IMR-90 (cell line): Measurements from ENCODE around the gene ZNF512B. TPM values are rescaled to one million over a fixed set of nuclear protein-coding genes. Genes with fewer than 3 reads are reported as not detected.

Experiments used
- ATAC-seq: fragments of 200-7000 bp; cut with Tn5 transposase; 2 replicates; pipeline ENCODE4 v1.9.1; 2020; ENCODE audit warnings: low read depth, mild to moderate bottlenecking, moderate library complexity
- BruUV-seq: library from RNA; stranded (reverse); fragments of 400-500 nt; replicated peaks from 2 replicates; lab custom pipeline; 2021; lab: Mats Ljungman, UMichigan
- CTCF ChIA-PET: fragments of 300-600 bp; formaldehyde crosslinking; extraction: SDS; loops from one replicate; lab custom pipeline; 2021; ENCODE audit warnings: antibody characterized with exemption; lab: Yijun Ruan, JAX
- POLR2A ChIA-PET: fragments of 300-600 bp; sonication (Branson Sonifier 250); formaldehyde crosslinking; loops from one replicate; lab custom pipeline; 2022; ENCODE audit warnings: antibody characterized with exemption; ENCODE audit not compliant: unreplicated experiment; lab: Charles Lee
- DNase-seq: peaks from one replicate; pipeline ENCODE4 v3.0.0; 2013
- H2AFZ ChIP-seq: replicated peaks from 2 replicates; pipeline ENCODE3; 2013; ENCODE audit warnings: low read length, mild to moderate bottlenecking; ENCODE audit not compliant: poor library complexity
- H2AK5ac ChIP-seq: 2 replicates; pipeline ENCODE4 v1.6.1; 2013; ENCODE audit warnings: low read depth, low read length, inconsistent platforms
- H2AK9ac ChIP-seq: replicated peaks from 2 replicates; pipeline ENCODE3; 2013; ENCODE audit warnings: mild to moderate bottlenecking, low read depth, low read length, moderate library complexity; ENCODE audit not compliant: poor library complexity
- H2BK120ac ChIP-seq: 2 replicates; pipeline ENCODE4 v1.6.1; 2013; ENCODE audit warnings: low read depth, low read length, inconsistent platforms
- H2BK15ac ChIP-seq: 3 replicates; pipeline ENCODE4 v1.6.1; 2013; ENCODE audit warnings: low read depth, low read length, inconsistent platforms
- H2BK20ac ChIP-seq: 2 replicates; pipeline ENCODE4 v1.6.1; 2013; ENCODE audit warnings: low read depth, mild to moderate bottlenecking, inconsistent platforms, low read length, moderate library complexity
- H2BK5ac ChIP-seq: 2 replicates; pipeline ENCODE4 v1.6.1; 2013; ENCODE audit warnings: mild to moderate bottlenecking, low read depth, low read length, inconsistent platforms; ENCODE audit not compliant: poor library complexity, severe bottlenecking
- H3K14ac ChIP-seq: replicated peaks from 2 replicates; pipeline ENCODE4 v1.6.1; 2013; ENCODE audit warnings: low read depth, low read length, inconsistent platforms
- H3K18ac ChIP-seq: 2 replicates; pipeline ENCODE4 v1.6.1; 2013; ENCODE audit warnings: low read depth, low read length, control low read depth
- H3K23ac ChIP-seq: 2 replicates; pipeline ENCODE4 v1.6.1; 2013; ENCODE audit warnings: low read depth, low read length, inconsistent platforms
- H3K27ac ChIP-seq: 2 replicates; pipeline ENCODE4 v1.5.1; 2013; ENCODE audit warnings: mild to moderate bottlenecking, control low read depth, low read length; ENCODE audit not compliant: insufficient read depth
- H3K27me3 ChIP-seq: 2 replicates; pipeline ENCODE4 v1.6.1; 2013; ENCODE audit warnings: low read length; ENCODE audit not compliant: control insufficient read depth, insufficient read depth
- H3K36me3 ChIP-seq: 2 replicates; pipeline ENCODE4 v1.6.1; 2013; ENCODE audit warnings: low read length, mixed read lengths; ENCODE audit not compliant: control insufficient read depth, insufficient read depth
- H3K4ac ChIP-seq: 2 replicates; pipeline ENCODE4 v1.6.1; 2013; ENCODE audit warnings: low read depth, low read length, inconsistent platforms
- H3K4me1 ChIP-seq: 2 replicates; pipeline ENCODE4 v1.6.1; 2013; ENCODE audit warnings: low read length, mixed read lengths; ENCODE audit not compliant: control insufficient read depth, insufficient read depth
- H3K4me2 ChIP-seq: 2 replicates; pipeline ENCODE4 v1.6.1; 2013; ENCODE audit warnings: low read depth, mild to moderate bottlenecking, control low read depth, low read length, moderate library complexity
- H3K4me3 ChIP-seq: 2 replicates; pipeline ENCODE4 v1.5.1; 2013; ENCODE audit warnings: low read depth, mild to moderate bottlenecking, control low read depth, low read length, moderate library complexity; ENCODE audit not compliant: insufficient read depth
- H3K56ac ChIP-seq: 2 replicates; pipeline ENCODE4 v1.6.1; 2013; ENCODE audit warnings: low read length, inconsistent platforms; ENCODE audit not compliant: insufficient read depth; ENCODE audit errors: extremely low read depth
- H3K79me1 ChIP-seq, 2 experiments: 2 replicates each; pipeline ENCODE4 v1.6.1; 2013; ENCODE audit warnings: low read length in 2 of 2, inconsistent platforms in 1 of 2, low read depth in 1 of 2
- H3K9ac ChIP-seq: 2 replicates; pipeline ENCODE4 v1.6.1; 2013; ENCODE audit warnings: low read depth, low read length, control low read depth
- H3K9me1 ChIP-seq: 2 replicates; pipeline ENCODE4 v1.6.1; 2013; ENCODE audit warnings: low read length, inconsistent platforms; ENCODE audit not compliant: insufficient read depth
- H3K9me3 ChIP-seq: 2 replicates; pipeline ENCODE4 v1.6.1; 2013; ENCODE audit warnings: low read length; ENCODE audit not compliant: control insufficient read depth, insufficient read depth
- H4K20me1 ChIP-seq: 2 replicates; pipeline ENCODE4 v1.6.1; 2013; ENCODE audit warnings: low read length, inconsistent platforms; ENCODE audit not compliant: insufficient read depth
- H4K5ac ChIP-seq: 2 replicates; pipeline ENCODE4 v1.6.1; 2013; ENCODE audit warnings: mild to moderate bottlenecking, low read depth, low read length, control low read depth
- H4K8ac ChIP-seq, 2 experiments: 2 replicates each; pipeline ENCODE4 v1.6.1; 2013; ENCODE audit warnings: low read depth in 2 of 2, low read length in 2 of 2, control low read depth in 1 of 2, inconsistent platforms in 1 of 2
- H4K91ac ChIP-seq: 2 replicates; pipeline ENCODE4 v1.6.1; 2013; ENCODE audit warnings: low read depth, low read length, inconsistent platforms; ENCODE audit not compliant: insufficient read depth
- BHLHE40 ChIP-seq: fragments of 150-350 bp; IDR thresholded peaks from 2 replicates; pipeline ENCODE4 v1.6.1; 2016; ENCODE audit warnings: mild to moderate bottlenecking, low read depth, low read length
- CEBPB ChIP-seq: IDR thresholded peaks from 2 replicates; pipeline ENCODE4 v1.6.1; 2012; ENCODE audit warnings: low read depth, low read length, improper control_type of control experiment
- CHD1 ChIP-seq: IDR thresholded peaks from 2 replicates; pipeline ENCODE4 v1.6.1; 2012; ENCODE audit warnings: low read depth, low read length, improper control_type of control experiment
- FOS ChIP-seq: fragments of 150-350 bp; IDR thresholded peaks from 2 replicates; pipeline ENCODE4 v1.6.1; 2016; ENCODE audit warnings: low read depth, low read length
- MAFK ChIP-seq: IDR thresholded peaks from 2 replicates; pipeline ENCODE4 v1.6.1; 2012; ENCODE audit warnings: low read depth, low read length, improper control_type of control experiment
- MAZ ChIP-seq: IDR thresholded peaks from 2 replicates; pipeline ENCODE4 v1.6.1; 2012; ENCODE audit warnings: low read depth, mild to moderate bottlenecking, low read length, improper control_type of control experiment, moderate library complexity, borderline replicate concordance
- MXI1 ChIP-seq: IDR thresholded peaks from 2 replicates; pipeline ENCODE4 v1.6.1; 2012; ENCODE audit warnings: low read depth, mild to moderate bottlenecking, low read length, moderate library complexity, borderline replicate concordance
- NFE2L2 ChIP-seq: fragments of 150-350 bp; IDR thresholded peaks from 2 replicates; pipeline ENCODE4 v1.6.1; 2016; ENCODE audit warnings: low read depth, mild to moderate bottlenecking, low read length
- POLR2A ChIP-seq: IDR thresholded peaks from 2 replicates; pipeline ENCODE4 v1.6.1; 2012; ENCODE audit warnings: mild to moderate bottlenecking, low read depth, low read length
- RAD21 ChIP-seq: IDR thresholded peaks from 2 replicates; pipeline ENCODE4 v1.6.1; 2012; ENCODE audit warnings: low read length, improper control_type of control experiment
- RCOR1 ChIP-seq: IDR thresholded peaks from 2 replicates; pipeline ENCODE4 v1.6.1; 2012; ENCODE audit warnings: mild to moderate bottlenecking, low read length, improper control_type of control experiment; ENCODE audit not compliant: insufficient replicate concordance
- RFX5 ChIP-seq: IDR thresholded peaks from 2 replicates; pipeline ENCODE4 v1.8.0; 2012; ENCODE audit warnings: low read depth, mild to moderate bottlenecking, low read length, moderate library complexity
- SMC3 ChIP-seq: fragments of 150-350 bp; IDR thresholded peaks from 2 replicates; pipeline ENCODE4 v1.6.1; 2016; ENCODE audit warnings: low read depth, mild to moderate bottlenecking, antibody characterized with exemption, low read length, moderate library complexity
- whole genome bisulfite sequencing, 2 experiments: methylation state at CpG; one replicate each; pipeline versions ENCODE4 v1.1.5 to v1.1.7; 2013; ENCODE audit warnings: missing lambda C conversion rate in 2 of 2; ENCODE audit not compliant: insufficient read length in 1 of 2; ENCODE audit errors: extremely low coverage in 2 of 2; 5-methylcytosine and 5-hydroxymethylcytosine counted together
- dilution Hi-C: fragments of 300-500 bp; cut with HindIII; formaldehyde crosslinking; loops from one replicate; pipeline ENCODE4 v1.14.3; 2018; ENCODE audit warnings: low sequenced_read_pairs; ENCODE audit not compliant: unreplicated experiment
- in situ Hi-C: fragments of 300-500 bp; cut with MboI; formaldehyde crosslinking; loops from 3 replicates; pipeline ENCODE4 v1.14.3; 2019; ENCODE audit warnings: low sequenced_read_pairs, inconsistent platforms, mixed read lengths
- intact Hi-C: fragments of 100-400 bp; cut with micrococcal nuclease; formaldehyde crosslinking; loops from 2 replicates; pipeline ENCODE4 v1.10.0; 2022
- polyA plus RNA-seq, 3 experiments: library from polyadenylated mRNA; depleted of rRNA; stranded (reverse); fragments of >200 nt; gene quantifications; 2 replicates each; pipeline ENCODE4 v1.2.3, GENCODE V29; 2012; ENCODE audit warnings: low replicate concordance in 1 of 3
- total RNA-seq: library from RNA; depleted of rRNA; stranded (reverse); fragments of >200 nt; gene quantifications from 2 replicates; pipeline ENCODE4 v1.2.3, GENCODE V29; 2012
- TF ChIP-seq, protein P1 (sequence below): fragments of 150-350 bp; IDR thresholded peaks from 2 replicates; pipeline ENCODE4 v1.6.1; 2017; ENCODE audit warnings: mild to moderate bottlenecking, antibody characterized with exemption, low read length, low read depth
- TF ChIP-seq, protein P2 (sequence below): fragments of 150-350 bp; IDR thresholded peaks from 2 replicates; pipeline ENCODE4 v1.6.1; 2016; ENCODE audit warnings: low read depth, mild to moderate bottlenecking, low read length, moderate library complexity, borderline replicate concordance
- TF ChIP-seq, protein P3 (sequence below): conservative IDR thresholded peaks from 2 replicates; pipeline ENCODE4 v1.5.1; 2012; ENCODE audit warnings: mild to moderate bottlenecking, low read depth, low read length, improper control_type of control experiment

The ZNF512B gene
- total and polyA plus RNA-seq, 2 of the 4 experiments (the other 2 are of a cell fraction), result 6.5 to 15.6 TPM

DNA sequence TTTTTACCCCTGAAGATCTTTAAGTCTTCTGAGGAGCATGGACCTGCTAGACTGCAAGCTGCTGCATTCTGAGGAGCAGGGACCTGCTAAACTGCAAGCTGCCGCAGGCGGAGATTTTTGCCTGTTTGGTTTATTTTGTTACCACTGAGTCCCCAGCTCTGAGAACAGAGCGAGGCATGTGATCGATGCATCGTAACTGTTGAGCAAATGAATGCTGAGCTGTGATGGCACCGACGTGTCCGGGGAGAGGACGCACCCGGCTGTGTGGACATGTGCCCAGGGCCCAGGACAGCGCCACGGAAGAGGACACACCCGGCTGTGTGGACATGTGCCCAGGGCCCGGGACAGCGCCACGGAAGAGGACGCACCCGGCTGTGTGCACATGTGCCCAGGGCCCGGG, 50.6 kb downstream of the ZNF512B start:
- dilution Hi-C loops, result no loop called here
- CTCF ChIA-PET, result no interaction called here

More for the DNA sequence above, 50.6 kb downstream of the ZNF512B start:
- no TSS peak for BruUV-seq
- TF ChIP-seq NFE2L2, result no peak
- TF ChIP-seq BHLHE40, result no peak
- no peak for TF ChIP-seq MXI1
- TF ChIP-seq SMC3, result no peak
- TF ChIP-seq, protein P1, sequence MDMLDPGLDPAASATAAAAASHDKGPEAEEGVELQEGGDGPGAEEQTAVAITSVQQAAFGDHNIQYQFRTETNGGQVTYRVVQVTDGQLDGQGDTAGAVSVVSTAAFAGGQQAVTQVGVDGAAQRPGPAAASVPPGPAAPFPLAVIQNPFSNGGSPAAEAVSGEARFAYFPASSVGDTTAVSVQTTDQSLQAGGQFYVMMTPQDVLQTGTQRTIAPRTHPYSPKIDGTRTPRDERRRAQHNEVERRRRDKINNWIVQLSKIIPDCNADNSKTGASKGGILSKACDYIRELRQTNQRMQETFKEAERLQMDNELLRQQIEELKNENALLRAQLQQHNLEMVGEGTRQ, result no peak
- TF ChIP-seq, protein P2, sequence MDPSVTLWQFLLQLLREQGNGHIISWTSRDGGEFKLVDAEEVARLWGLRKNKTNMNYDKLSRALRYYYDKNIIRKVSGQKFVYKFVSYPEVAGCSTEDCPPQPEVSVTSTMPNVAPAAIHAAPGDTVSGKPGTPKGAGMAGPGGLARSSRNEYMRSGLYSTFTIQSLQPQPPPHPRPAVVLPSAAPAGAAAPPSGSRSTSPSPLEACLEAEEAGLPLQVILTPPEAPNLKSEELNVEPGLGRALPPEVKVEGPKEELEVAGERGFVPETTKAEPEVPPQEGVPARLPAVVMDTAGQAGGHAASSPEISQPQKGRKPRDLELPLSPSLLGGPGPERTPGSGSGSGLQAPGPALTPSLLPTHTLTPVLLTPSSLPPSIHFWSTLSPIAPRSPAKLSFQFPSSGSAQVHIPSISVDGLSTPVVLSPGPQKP, result no peak
- no peak for TF ChIP-seq POLR2A
- TF ChIP-seq CEBPB, result no peak
- TF ChIP-seq, protein P3, sequence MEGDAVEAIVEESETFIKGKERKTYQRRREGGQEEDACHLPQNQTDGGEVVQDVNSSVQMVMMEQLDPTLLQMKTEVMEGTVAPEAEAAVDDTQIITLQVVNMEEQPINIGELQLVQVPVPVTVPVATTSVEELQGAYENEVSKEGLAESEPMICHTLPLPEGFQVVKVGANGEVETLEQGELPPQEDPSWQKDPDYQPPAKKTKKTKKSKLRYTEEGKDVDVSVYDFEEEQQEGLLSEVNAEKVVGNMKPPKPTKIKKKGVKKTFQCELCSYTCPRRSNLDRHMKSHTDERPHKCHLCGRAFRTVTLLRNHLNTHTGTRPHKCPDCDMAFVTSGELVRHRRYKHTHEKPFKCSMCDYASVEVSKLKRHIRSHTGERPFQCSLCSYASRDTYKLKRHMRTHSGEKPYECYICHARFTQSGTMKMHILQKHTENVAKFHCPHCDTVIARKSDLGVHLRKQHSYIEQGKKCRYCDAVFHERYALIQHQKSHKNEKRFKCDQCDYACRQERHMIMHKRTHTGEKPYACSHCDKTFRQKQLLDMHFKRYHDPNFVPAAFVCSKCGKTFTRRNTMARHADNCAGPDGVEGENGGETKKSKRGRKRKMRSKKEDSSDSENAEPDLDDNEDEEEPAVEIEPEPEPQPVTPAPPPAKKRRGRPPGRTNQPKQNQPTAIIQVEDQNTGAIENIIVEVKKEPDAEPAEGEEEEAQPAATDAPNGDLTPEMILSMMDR, result no peak
- no peak for TF ChIP-seq MAFK
- TF ChIP-seq CHD1, result no peak
- no peak for TF ChIP-seq RAD21
- no peak for TF ChIP-seq RCOR1
- no peak for TF ChIP-seq FOS
- no peak for TF ChIP-seq MAZ
- TF ChIP-seq RFX5, result no peak
- in situ Hi-C loops (no loop called here), intact Hi-C loops (no loop called here)
- H4K20me1 ChIP-seq, result peaks cover 58% of the 10 kb centered on the region
- no peak overlapping the region for H3K27ac ChIP-seq
- H4K8ac ChIP-seq, result no peak overlapping the region
- peaks cover 9% of the 10 kb centered on the region for H3K36me3 ChIP-seq
- H3K27me3 ChIP-seq, result no peaks in the 10 kb centered on the region
- no peak overlapping the region for H3K9ac ChIP-seq
- no peak overlapping the region for H4K5ac ChIP-seq
- H3K14ac ChIP-seq, result no peak overlapping the region
- ATAC-seq (no peak), DNase-seq (no peak)
- peaks cover 17 to 61% of the 10 kb centered on the region in 2 experiments for H3K79me1 ChIP-seq
- H2AK9ac ChIP-seq, result no peak overlapping the region
- H3K18ac ChIP-seq, result no peak overlapping the region
- no peak overlapping the region for H3K23ac ChIP-seq
- H3K4ac ChIP-seq, result no peak overlapping the region
- H3K4me3 ChIP-seq, result no peak overlapping the region
- H3K9me1 ChIP-seq, result no peaks in the 10 kb centered on the region
- H3K4me2 ChIP-seq, result no peak overlapping the region
- no peak overlapping the region for H2BK5ac ChIP-seq
- H3K4me1 ChIP-seq, result no peaks in the 10 kb centered on the region
- no peak overlapping the region for H2BK20ac ChIP-seq
- 88% methylated on average over 8 of the region's 19 CpGs; no CpG with 5 or more reads in 1 of the 2 experiments for WGBS, 2 experiments
- POLR2A ChIA-PET, result no interaction called here
- H2AFZ ChIP-seq, result no peak overlapping the region
- no peak overlapping the region for H4K91ac ChIP-seq
- no peak overlapping the region for H2BK120ac ChIP-seq
- no peak overlapping the region for H2AK5ac ChIP-seq
- no peak overlapping the region for H3K56ac ChIP-seq
- 0 out of 2 replicates have a peak, but pooled peaks cover 2% of the 10 kb centered on the region for H3K9me3 ChIP-seq
- no peak overlapping the region for H2BK15ac ChIP-seq
